HG02678 (cell line): ENCODE measurements around the gene TNRC6A.
"Not testable (repeated sequence)": the region's sequence is repeated elsewhere in the genome, so short reads cannot be mapped to it uniquely, and the experiment has no call there.

Experiments
- ATAC-seq: cut with Tn5 transposase; IDR thresholded peaks from one replicate; pipeline ENCODE4 v1.9.1; 2021; ENCODE audit warnings: mild to moderate bottlenecking, moderate library complexity; ENCODE audit not compliant: unreplicated experiment

Gene TNRC6A

GRCh38 chr16:24729243-24729950 is at the start of gene TNRC6A:
Gene TNRC6A (plus strand): TSS chr16:24729651. CDS start chr16:24729842, 191 bp downstream.
- ATAC-seq = peak; percentile 97

- ATAC-seq = no peak
These were observed 47.7 kb upstream of the TNRC6A start for GRCh38 chr16:24681793-24682192.

DNA sequence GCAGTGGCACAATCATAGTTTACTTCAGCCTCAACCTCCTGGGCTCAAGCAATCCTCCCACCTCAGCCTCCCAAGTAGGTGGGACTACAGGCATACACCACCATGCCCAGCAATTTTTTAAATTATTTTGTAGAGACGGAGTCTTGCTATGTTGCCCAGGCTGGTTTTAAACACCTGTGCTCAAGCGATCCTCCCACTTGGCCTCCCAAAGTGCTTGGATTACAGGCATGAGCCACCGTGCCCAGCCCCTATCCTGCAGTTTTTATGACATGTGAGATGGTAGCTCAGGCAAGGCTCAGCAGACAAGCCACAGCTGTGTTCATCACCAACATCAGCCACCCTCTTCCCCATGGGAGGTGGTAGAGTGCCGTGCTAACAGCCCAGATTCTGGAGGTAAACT is 46.2 kb upstream of the TNRC6A start:
- no peak for ATAC-seq

- no peak for ATAC-seq
These were observed 45.5 kb upstream of the TNRC6A start for GRCh38 chr16:24683847-24684493.

GRCh38 chr16:24685539-24686432 is 43.7 kb upstream of the TNRC6A start:
- no peak for ATAC-seq

GRCh38 chr16:24686678-24687077 is 42.8 kb upstream of the TNRC6A start:
- no peak for ATAC-seq

DNA sequence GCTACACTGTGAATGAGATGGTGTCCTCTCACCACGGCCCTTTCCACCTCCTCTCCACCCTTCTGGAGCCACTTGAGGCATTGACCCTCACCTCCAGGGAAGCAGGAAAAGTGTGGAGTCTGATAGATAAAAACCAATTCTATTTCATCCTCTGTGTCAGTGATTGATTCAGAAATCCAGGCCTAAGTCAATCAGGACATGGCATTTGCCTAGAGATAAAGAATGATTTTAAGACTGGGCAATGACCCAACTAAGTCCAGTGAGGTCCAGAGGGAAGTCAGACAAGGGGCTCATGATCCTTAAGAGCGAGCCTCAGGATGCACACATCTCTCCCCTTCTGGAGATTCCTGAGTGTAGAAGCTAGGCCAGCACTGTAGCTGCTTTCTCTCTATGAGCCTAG is 41.1 kb upstream of the TNRC6A start:
- ATAC-seq = no peak

- ATAC-seq = no peak
These were observed 40.3 kb upstream of the TNRC6A start for GRCh38 chr16:24689128-24689527.

DNA sequence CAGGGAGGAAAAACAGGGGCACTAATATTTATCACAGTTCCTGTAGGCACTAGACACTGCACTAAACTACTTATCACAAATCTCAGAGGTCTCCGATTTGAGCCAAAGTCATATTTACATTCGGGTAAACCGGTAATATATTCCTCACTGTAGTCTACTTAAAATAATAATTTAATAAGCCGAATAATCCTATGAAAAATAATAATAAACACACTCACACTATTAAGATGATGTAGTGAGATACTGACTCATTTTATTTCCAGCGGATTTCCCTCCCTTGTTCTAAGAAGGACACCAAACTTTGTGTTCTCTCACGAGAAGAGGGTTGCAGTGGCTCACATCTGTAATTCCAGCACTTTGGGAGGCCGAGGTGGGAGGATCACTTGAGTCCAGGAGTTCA is 36.6 kb upstream of the TNRC6A start:
- ATAC-seq = no peak

DNA sequence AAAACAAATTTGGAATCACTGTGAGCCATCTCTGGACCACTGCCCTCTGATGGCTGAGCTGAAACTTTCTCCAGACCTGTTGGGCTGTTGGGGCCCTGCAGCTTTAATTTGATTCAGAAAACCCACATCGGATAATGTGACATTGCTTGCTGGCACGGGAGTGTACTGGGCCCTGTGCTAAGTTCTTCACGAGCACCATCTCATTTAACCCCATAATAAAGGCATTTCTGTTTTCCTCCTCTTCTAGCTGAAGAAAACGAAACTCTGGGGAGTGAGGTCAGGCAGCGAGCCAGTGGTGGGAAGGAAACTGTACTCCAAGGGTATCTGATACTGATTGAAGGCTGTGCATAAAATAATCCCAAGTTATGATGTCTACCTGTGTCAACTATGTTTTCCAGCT is 34.5 kb upstream of the TNRC6A start:
- no peak for ATAC-seq

DNA sequence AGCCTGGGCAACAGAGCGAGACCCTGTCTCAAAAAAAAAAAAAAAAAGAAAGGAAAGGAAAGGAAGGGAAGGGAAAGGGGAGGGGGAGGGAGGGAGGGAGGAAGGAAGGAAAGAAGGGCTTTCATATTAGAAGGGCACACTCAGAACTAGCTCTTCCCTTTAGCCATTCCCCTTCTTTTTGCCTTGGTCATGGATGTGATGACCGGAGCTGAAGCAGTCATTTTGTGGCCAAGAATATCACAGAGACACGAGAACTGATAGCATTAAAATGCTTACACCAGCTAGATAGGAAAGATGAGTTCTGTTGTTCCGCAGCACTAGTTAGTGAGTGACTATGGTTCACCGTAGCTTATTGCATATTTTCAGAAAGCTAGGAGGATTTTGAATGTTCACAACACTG is 32.8 kb upstream of the TNRC6A start:
- no peak for ATAC-seq

DNA sequence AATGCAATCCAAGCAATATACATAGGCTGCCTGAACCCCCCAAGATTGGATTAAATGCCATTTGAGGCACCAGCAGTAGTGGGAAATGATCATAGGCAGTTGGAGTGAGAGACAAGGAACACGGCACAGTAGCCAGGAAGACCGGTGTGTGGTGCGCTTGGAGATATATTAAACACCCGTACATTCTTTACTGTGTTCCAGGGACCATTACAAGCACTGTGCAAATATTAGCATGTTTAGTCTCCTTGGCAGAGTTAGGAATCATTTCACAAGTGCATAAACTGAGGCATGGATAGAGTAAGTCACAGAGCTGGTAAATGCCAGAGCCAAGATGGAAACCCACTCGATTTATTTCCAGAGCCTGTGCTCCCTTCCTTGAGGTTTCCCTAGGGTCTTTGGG is 31.1 kb upstream of the TNRC6A start:
- no peak for ATAC-seq

DNA sequence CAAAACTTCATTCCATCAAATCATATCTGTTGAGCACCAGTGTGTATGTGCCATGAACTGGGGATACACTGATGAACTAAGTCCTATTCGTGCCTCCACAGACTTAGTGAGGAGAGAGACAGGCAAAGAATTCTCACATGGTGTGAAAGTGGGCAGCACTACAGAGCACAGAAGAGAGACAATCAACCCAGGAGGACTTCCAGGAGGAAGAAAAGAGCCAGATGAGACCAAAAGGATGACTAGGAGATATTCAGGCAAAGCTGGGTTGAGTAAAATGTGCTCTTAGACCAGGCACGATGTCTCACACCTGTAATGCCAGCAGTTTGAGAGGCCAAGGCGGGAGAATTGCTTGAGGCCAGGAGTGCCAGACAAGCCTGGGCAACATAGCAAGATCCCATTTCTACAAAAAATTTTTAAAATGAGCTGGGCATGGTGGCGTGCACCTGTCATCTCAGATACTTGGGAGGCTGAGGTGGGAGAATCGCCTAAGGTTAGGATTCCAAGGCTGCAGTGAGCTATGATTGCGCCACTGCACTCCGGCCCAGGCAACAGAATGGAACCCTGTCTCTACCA is 30.2 kb upstream of the TNRC6A start:
- ATAC-seq = no peak

- ATAC-seq = no peak
These were observed 28.7 kb upstream of the TNRC6A start for GRCh38 chr16:24700549-24701392.

DNA sequence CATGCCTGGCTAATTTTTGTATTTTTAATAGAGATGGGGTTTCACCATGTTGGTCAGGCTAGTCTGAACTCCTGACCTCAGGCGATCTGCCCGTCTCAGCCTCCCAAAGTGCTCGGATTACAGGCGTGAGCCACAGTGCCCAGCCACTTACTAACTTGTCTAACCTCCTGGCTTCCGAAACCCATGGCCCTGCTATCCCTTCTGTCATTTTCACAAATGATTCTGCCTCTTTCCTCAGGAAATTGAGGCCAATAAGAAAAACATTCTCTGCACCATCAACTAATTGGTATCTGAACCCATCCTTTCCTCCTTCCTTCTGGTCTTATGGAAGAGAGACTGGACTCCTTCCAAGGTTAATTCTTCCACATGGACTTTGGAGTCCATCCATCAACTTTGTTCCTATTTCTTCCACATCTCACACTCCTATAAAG is 27.9 kb upstream of the TNRC6A start:
- no peak for ATAC-seq

DNA sequence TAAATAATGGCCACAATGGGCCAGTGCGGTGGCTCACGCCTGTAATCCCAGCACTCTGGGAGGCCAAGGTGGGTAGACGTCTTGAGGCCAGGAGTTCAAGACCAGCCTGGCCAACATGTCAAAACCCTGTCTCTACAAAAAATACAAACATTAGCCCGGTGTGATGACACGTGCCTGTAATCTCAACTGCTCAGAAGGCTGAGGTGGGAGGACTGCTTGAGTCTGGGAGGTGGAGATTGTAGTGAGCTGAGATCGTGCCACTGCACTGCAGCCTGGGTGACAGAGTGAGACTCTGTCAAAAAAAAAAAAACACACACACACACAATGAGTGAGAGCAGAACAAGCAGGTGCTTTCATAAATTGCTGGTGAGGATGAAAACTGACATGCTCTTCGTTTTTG is 21.7 kb upstream of the TNRC6A start:
- ATAC-seq = not testable (repeated sequence)

DNA sequence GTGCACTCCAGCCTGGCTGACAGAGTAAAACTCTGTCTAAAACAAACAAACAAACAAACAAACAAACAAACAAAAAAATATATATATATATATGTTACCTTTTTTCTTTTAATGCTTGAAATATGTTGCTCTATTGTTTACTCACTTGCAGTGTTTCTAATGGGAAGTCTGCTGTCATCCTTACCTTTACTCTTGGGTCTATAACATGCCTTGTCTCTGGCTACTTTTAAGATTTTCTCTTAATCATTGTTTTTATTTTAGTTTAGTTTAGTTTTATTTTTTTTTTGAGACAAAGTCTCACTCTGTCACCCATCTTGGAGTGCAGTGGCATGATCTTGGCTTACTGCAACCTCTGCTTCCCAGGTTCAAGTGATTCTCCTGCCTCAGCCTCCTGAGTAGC is 16.1 kb upstream of the TNRC6A start:
- ATAC-seq = no peak

DNA sequence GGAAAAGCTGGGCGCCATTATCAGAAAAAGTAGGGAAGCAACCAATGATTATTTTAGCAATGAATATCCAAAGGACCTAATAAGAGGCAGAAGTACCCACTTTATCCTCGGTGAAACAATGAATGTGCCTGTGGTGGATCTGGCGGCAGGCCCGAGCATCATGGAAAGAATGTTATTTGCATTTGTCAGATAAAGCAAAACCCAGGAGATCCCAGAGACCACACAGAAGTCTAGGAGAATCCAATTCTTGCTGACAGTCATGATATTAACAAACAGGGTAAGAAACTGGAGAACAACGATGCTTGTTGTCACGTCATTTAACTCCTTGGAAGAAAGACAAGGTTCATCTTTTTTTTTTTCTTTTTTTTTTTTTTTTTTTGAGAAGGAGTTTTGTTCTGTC is 12.0 kb upstream of the TNRC6A start:
- no peak for ATAC-seq

GRCh38 chr16:24718967-24719521 is 10.4 kb upstream of the TNRC6A start:
- no peak for ATAC-seq

DNA sequence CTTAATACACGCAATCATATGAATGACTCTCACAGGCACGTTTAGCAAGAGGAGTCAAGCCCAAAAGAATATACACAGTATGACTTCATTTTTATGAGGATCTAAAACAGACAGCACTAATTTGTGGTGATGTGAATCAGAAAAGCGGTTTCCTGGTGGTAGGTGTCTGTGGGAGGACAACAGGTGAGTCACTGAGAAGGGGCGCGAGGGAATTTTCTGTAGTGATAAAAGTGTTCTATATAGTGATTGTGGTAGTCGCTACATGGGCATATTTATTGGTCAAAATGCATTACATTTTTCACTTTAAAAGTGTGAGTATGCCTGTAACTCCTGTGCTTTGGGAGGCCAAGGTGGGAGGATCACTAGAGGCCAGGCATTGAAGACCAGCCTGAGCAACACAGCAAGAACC is 7.6 kb upstream of the TNRC6A start:
- ATAC-seq = no peak
